ENCODE measurements around the gene MSANTD7. TPM values are rescaled to one million over a fixed set of nuclear protein-coding genes. Genes with fewer than 3 reads are reported as not detected.
"Not testable (repeated sequence)": the region's sequence is repeated elsewhere in the genome, so short reads cannot be mapped to it uniquely, and the experiment has no call there.

The MSANTD7 gene
- polyA plus RNA-seq (2013, experiment 1 of 2; ENCODE audit: insufficient read length): 7.5 TPM
- polyA plus RNA-seq (2013, experiment 2 of 2; ENCODE audit: insufficient read length): 8.1 TPM

DNA sequence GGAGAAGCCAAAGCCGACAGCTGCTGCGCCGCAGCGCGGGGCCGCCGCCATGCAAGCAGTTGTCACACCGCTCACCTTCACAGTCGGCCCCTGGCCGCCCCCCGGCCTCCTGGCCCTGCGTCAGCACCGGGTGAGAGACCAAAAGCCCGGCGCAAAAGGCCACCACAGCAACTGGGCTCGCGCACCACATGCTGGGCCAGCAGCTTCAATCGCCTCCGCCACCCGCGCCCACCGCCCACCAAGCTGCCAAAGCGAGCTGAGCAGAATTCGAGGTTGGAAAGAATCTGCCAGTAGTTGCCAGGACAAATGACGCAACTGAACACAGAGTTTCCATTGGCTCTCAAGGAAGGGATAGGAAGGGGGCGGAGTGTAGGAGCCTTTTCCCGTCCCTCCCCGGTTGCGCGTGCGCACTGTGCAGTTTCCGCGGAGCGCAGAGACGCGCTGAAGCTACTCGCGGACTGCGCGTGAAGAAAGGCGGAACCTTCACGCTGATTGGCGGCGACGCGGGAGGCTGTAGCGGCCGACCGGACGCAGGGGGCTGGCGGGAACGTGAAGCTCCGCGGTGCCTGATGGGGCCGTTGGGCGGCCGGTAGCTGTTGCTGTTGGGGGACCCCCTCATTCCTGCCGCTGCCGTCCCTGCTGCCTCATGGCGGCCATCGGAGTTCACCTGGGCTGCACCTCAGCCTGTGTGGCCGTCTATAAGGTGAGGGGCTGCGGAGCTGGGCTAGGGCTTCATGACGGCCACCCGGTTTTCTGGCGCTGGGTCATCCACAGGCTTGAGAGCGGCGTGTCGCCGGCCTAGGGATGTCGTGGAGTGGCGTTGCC lies at the start of gene MSANTD7, which contains the start of the genes CDNF and HSPA14:
MSANTD7 (plus strand) TSS at position 550 of the 825 bp plus-strand sequence. CDS start 3,979 bp downstream, outside the sequence.
CDNF (minus strand) TSS at position 281 of the 825 bp plus-strand sequence; CDS start at position 190, 91 bp downstream.
HSPA14 (plus strand) TSS at position 550 of the 825 bp plus-strand sequence; CDS start at position 647, 97 bp downstream.
- peak; percentile 99 for DNase-seq

- no peak for DNase-seq
Observed at GRCh38 chr10:14798636-14799035, 39.5 kb upstream of the MSANTD7 start.

DNA sequence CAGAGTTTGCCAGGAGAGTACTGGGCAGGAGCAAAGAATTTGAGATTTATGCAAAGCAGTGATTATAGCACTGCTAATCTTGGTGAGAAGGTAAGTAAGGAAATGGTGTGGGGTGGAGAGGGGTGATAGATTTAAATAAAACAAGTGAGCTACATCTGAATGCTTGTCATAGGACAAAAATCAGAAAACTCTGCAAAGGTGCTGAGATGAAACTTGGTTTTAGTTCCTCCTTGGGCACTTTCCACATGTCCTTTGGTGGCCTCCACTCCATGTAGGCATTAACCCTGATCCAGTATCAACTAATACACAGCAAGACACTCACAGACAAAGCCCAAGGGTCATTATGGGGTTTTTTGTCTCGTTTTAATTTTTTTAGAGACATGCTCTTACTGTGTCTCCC lies 37.7 kb upstream of the MSANTD7 start:
- DNase-seq: no peak

DNA sequence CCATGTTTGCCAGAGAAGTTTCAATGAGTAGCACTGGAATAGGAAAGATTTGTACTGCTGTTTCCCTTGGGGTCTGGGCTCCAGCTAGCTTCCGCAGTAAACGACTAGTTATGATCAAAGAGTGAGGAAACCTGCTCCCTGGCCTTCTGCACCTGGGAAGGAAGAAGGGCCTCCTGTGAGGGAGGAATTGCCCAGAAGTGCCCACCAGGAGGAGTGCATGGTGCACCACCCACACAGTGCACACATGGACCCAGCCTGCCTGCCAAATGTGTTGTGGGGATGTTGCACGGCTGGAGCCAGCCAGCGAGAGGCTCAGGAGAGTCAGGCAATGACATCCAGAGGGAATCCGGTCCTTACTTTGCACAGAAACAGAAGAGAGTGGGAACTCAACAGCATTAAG lies 36.4 kb upstream of the MSANTD7 start:
- DNase-seq: no peak

DNA sequence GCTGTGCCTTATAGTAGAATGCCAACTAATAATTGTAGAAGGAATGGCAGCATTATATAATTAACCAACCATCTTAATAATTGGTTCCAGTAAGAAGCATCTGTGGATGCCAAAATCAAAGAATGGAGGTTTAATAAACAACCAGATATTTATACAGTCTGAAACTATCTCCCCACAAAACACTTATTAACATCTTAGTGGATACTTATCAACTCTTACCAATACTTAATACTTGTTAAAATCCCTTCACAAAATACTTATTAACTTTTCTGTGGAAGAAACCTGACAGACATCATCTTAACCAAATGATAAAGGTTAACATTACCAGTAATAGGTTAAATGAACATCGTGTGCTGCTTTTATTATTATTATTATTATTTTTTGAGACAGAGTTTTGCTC lies 34.3 kb upstream of the MSANTD7 start:
- DNase-seq: no peak

- DNase-seq: no peak
Observed at GRCh38 chr10:14806318-14806717, 31.8 kb upstream of the MSANTD7 start.

- no peak for DNase-seq
Observed at GRCh38 chr10:14810969-14811953, 26.8 kb upstream of the MSANTD7 start.

DNA sequence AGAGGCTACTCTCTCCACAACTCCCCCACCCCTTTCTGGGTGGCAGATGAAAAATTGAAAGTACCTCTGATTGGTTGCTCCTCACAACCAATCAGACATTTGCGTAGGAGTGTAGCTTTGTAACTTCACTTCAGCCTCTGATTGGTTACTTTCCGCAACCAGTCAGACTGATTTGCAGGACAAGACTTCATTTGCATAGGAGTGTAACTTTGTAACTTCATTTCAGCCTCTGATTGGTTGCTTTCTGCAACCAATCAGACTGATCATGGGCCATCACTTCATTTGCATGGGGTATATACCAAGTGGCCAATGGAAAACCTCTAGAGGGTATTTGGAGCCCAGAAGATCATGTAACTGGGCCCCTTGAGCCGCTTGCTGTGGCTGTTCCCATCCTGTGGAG lies 25.8 kb upstream of the MSANTD7 start:
- DNase-seq: peak; percentile 9

DNA sequence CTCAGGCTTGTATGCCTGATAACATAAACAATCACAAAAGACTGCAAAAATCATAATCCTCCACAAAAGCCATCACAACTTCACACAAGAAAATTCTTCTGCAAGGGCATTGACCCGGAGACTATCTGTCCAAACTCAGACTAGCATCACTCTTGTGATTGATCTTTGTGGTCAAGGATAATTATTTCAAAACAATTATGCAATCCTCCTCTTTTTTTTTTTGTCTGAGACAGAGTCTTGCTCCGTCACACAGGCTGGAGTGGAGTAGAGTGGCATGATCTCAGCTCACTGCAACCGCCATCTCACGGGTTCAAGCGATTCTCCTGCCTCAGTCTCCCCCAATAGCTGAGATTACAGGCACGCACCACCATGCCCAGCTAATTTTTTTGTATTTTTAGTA lies 22.4 kb upstream of the MSANTD7 start:
- DNase-seq: peak; percentile 1

DNA sequence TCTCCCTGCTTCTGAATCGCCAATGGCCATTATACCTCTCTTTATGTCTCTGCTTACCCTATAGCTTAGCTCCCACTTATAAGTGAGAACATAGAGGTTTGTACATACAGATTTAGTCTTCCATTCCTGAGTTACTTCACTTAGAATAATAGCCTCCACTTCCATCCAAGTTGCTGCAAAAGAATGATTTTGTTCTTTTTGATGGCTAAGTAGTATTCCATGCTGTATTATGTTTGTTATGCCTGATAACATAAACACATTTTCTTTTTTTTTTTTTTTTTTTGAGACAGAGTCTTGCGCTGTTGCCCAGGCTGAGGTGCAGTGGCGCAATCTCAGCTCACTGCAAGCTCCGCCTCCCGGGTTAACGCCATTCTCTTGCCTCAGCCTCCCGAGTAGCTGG lies 21.4 kb upstream of the MSANTD7 start:
- not testable (repeated sequence) for DNase-seq

- peak; percentile 66 for DNase-seq
Observed at GRCh38 chr10:14820010-14820774, 17.9 kb upstream of the MSANTD7 start.

DNA sequence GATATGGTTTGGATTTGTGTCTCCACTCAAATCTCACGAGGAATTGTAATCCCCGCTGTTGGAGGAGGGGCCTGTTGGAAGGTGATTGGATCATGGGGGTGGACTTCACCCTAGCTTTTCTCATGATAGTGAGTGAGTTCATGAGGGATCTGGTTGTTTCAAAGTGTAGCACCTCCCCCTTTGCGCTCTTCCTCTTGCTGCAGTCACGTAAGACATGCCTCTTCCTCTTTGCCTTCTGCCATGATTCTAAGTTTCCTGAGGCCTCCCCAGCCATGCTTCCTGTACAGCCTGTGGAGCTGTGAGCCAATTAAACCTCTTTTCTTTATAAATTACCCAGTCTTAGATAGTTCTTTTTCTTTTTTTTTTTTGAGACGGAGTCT lies 17.3 kb upstream of the MSANTD7 start:
- DNase-seq: no peak

DNA sequence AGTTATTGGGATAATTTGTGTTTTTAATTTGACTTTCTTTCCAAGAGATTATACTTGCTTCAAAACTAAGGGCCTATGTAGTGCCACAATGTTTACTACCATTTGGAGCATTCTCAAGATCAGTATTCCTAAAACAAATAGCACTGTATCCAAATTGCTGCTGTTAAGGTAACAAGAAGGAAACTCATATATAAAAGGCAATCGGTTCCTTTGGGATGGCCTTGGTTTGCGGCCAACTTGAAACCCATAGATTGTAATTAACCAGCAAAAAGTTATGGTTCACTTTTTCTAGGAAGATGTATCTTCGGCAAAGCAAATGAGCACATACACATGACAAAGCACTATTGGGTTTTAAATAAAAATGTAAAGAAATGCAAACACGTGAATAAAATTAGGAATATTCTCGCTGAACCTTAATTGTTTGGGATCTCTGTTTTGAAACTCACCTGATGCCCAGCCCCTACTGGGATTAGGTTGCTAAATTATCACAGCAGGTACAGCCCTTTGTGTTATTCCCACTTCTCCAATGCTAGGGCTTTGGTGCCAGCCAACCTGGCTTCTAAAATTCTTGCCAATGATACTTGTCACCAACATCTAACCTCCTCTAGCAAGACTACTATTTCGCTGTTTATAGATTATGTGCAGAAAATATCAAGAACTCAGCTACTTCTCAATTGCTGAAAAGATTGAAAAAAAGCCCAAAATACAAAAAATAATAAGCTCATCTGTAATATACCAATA lies 16.3 kb upstream of the MSANTD7 start:
- no peak for DNase-seq

DNA sequence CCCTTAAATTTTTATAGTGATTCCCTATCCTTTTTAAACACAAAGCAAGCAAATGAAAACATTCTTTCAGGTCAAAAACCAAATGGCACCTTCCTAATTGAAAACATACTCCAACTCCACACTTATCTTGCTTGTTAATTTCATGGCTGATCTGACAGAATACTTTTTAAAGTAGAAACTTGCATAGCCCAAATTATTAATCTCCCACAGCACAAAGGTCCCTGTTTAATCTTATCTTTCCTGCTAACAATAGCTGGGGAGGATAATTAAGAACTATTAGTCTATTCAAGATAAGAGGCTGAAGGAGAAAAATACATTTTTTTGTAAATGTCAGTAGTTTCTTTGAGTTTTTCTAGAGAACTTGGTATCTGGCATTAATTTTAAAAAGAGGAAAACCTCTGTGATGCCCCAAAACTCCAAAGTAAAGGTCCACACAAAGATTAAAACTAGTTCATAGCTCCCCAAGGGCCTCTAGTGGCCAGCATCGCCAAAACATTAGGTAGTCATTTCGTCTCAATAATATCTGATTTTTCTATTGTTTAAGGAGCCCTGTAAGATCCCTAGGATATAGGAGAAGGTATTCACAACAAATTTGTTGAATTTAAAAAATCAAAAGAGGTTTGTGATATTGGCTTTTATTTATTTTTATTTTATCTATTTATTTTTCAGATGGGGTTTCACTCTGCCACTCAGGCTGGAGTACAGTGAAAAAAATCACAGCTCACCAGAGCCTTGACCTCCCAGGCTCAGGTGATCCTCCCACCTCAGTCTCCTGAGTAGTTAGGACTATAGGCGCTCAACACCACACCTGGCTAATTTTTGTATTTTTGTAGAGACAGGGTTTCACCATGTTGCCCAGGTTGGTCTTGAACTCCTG lies 15.0 kb upstream of the MSANTD7 start:
- DNase-seq: peak; percentile 33

DNA sequence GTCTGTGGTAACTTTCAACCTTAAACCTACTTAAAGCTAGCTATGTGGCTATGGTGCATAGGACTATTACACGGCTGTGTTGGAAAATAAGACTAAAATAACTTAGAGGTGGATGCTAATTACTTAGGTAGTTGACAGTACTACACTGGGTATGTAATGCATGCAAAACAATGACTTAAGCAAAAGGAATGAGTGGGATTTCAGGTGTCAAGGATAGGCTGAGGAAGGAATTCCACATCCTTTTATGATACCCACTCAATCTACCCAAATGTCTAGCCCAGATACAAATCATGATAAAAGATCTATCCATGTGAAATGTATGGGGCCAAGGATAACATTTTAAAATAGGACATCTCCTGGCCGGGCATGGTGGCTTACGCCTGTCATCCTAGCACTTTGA lies 14.1 kb upstream of the MSANTD7 start:
- no peak for DNase-seq

DNA sequence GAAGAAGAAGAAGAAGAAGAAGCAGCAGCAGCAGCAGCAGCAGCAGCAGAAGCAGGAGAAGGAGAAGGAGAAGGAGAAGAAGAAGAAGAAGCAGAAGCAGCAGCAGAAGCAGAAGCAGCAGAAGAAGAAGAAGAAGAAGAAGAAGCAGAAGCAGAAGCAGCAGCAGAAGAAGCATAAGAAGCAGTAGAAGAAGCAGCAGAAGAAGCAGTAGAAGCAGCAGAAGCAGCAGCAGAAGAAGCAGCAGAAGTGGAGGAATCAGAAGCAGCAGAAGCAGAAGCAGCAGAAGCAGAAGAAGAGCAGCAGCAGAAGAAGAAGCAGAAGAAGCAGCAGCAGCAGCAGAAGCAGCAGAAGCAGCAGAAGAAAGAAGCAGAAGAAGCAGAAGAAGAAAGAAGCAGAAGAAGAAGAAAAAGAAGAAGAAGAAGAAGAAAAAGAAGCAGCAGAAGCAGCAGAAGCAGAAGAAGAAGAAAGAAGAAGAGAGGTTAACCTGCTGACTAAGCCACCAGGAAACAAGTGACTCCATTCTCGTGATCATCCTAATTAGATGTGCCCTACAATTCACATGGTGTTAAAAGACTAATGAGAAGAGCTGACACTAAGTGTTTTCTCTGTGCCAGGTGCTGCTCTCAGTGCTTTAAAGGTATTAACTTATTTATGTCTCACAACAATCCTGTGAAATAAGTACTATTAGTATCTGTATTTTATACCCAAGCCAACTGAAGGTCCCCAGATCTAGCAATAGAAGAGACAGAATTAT lies 11.9 kb upstream of the MSANTD7 start:
- no peak for DNase-seq

DNA sequence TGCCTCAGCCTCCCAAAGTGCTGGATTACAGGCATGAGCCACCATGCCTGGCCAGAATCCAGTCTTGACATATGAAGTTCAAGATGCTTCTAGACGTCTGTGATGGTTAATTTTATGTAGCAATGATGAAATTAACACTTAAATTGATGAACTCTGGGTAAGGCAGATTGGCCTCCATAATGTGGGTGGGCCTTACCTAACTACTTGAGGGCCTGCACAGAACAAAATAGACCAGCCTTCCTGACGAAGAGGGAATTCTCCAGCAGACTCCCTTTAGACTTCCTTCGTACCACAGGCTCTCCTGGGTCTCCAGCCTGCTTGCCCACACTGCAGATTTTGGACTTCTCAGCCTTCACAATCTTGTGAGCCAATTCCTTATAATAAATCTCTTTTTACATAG lies 5.0 kb upstream of the MSANTD7 start:
- DNase-seq: no peak

DNA sequence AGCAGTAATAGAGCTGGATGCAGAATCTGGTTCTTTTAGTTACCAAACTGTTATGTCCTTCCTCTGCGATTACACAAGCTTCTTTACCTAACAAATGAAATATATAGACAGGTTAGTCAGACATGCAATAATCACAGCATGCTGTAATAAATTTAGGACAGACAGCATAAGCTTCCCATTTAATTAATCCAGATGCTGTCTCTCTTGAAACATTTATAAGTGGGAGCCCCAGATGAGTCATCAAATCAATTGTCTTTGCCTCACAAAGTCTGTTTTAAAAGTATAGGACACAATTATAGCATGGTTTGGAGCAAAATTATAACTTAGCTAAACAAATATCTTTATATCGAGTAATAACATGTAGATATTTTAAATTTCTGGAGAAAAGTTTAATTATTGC lies 1.9 kb upstream of the MSANTD7 start:
- DNase-seq: peak; percentile 65

- no peak for DNase-seq
Observed at GRCh38 chr10:14837003-14837756, 926 bp upstream of the MSANTD7 start.

All from fibroblast of skin of abdomen (primary cell).